ENCODE results near the gene CRYBG2.
"Not testable (repeated sequence)": the region's sequence is repeated elsewhere in the genome, so short reads cannot be mapped to it uniquely, and the experiment has no call there.

The CRYBG2 gene

GRCh38 chr1:26350343-26350700 is 3.6 kb downstream of the CRYBG2 start:
- no peak for DNase-seq

- DNase-seq: no peak
Observed at GRCh38 chr1:26349877-26350244, 4.1 kb downstream of the CRYBG2 start.

- no peak for DNase-seq
Observed at GRCh38 chr1:26349188-26349876, 4.6 kb downstream of the CRYBG2 start.

DNA sequence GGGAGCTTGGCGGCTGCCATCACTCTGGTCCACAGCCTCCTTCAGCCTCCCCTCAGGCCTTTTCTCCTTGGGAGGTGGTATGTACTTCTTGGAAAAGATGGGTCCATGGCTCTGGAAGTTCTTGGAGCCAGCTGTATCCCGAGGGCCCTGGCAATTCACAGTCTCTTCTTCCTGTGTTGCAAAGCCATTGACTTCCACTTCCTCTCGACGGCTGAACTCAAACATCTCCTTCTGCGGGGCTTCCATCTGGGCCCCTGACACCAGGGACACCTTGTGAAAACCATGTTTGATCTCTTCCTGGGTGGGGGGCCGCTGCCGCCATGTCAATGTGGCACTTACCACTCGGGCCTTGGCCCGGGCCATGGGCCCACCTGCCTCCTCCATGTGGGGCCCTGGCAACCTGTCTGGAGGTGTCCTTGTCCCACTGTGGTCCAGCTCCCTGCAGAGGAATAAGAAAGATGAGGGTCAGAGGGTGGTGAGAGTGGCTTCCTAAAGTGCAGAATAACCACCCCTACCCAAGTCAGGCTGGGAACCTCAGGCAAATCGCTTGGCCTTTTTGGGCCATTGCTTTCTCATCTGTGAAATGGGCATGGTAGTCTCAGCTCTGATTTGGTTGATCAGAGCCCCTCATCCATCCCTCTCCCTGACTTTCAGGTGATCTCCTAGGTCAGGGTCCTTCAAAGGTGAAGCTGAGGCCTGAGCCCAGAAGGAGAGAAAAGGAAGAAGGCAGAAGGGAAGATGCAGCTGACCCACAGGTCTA is 7.5 kb downstream of the CRYBG2 start:
- no peak for DNase-seq

- DNase-seq: no peak
Observed at GRCh38 chr1:26345718-26346117, 8.2 kb downstream of the CRYBG2 start.

DNA sequence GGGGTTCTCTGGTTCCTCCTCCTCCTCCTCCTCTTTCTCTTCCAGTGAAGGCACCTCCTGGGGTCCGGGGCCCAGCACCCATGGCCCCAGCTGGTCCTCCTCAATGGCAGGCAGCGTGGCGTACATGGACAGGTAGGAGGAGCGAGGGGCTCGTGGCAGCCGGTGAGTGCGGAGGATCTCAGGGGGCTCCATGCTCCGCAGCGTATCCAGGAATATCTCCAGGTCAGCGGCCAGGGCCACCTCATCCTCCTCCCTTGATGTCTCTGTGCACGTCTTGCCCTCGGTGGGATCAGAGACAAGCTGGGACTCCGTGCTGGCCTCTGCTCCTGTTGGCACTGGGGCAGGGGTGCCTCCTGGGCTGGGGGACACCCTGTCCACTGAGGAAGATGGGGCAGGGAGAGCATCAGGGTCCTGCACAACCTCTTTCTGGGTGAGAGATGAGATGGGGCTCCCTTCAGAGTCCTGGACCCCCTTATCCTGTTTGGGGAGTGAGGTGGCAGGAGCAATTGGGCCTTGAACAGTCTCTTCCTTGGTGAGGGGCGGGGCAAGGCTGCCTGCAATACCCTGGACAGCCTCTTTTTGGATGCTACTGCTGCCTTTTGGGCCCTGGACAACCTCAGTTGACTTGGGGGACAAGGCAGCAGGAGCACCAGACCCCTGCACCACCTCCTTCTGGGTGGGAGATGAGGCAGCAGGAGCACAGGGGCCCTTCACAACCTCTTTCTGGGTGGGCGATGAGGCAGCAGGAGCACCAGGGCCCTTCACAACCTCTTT is 9.6 kb downstream of the CRYBG2 start:
- DNase-seq: no peak

- DNase-seq: no peak
Observed at GRCh38 chr1:26340047-26340481, 13.9 kb downstream of the CRYBG2 start.

GRCh38 chr1:26338670-26339069 is 15.3 kb downstream of the CRYBG2 start:
- DNase-seq: no peak

- DNase-seq: no peak
Observed at GRCh38 chr1:26337625-26338024, 16.3 kb downstream of the CRYBG2 start.

GRCh38 chr1:26337206-26337535 is 16.8 kb downstream of the CRYBG2 start:
- no peak for DNase-seq

DNA sequence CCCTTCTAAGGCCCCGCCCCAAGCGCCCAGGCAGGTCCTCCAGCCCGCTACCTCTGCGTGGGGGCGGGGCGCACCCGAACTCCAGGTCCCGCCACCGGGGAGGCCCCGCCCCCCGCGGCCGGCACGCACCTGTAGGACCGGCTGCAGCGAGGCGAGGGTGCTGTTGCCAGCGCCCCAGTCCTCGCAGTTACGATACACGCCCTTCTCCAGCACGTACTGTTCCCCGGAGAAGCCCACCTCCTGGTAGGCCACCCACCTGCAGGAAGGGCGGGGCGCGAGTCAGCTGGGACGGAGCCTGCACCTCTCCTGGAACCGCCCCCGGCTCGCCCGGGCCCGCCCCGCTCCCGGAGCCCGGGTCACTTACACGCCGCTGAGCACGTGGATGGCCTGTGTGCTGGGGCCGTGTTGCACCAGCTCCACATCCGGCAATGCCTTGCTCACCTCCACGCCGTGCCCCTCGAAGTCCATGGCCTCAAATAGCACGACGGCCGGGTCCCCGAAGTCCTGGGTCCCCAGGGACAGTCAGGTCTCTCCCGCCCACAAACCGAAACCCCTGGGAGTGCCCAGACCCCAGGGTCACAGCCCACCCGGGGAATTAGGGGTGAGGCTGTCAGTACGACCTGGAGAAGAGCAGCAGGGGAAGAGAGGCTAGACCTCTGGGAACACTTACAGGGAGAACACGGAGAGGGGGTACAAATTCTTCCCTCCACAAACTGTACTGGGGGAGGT is 17.3 kb downstream of the CRYBG2 start:
- peak; percentile 63 for DNase-seq

DNA sequence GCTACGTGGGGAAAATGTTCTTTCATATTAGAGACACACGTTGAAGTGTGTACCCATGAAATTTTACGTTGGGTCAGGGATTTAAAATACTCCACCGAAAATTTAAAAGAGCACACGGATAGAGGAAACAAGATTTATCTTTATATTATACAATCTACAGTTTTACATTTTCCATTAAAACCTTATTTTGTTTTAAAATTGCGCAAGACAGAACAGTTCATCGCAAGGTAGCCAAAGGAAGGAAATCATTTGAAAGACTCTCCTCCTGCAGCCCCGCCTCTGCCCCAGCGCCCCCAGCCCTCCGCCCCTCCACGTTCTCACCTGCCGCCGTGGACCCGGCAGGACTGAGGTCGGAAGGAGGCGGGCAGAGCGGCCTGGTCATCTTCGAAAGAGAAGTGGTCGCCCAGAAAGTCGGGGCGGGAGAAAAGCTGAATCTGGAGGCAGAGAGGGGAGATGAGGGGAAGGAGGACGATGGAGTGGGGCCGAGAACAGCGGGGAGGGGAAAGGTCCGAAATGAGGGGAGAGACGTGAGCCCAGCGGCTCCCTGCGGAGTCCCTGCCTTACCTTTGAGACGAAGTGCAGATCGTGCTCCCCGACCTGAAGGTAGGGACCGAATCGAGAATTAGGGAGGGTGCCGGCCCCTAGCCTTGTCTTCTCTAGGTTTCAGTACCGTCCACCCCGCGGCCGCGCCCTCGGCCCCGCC is 18.0 kb downstream of the CRYBG2 start:
- peak; percentile 51 for DNase-seq

DNA sequence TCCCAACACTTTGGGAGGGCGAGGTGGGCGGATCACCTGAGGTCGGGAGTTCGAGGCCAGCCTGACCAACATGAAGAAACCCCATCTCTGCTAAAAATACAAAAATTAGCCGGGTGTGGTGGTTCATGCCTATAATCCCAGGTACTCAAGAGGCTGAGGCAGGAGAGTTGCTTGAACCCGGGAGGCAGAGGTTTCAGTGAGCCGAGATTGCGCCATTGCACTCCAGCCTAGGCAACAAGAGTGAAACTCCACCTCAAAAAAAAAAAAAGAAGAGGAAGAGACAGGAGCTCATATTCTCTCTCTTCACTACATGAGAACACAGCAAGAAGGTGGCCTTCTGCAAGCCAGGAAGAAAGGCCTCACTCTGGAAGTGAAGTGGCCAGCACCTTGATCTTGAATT is 20.6 kb downstream of the CRYBG2 start:
- not testable (repeated sequence) for DNase-seq

GRCh38 chr1:26330276-26330675 is 23.7 kb downstream of the CRYBG2 start:
- DNase-seq: no peak

- DNase-seq: not testable (repeated sequence)
Observed at GRCh38 chr1:26329380-26329779, 24.6 kb downstream of the CRYBG2 start.

DNA sequence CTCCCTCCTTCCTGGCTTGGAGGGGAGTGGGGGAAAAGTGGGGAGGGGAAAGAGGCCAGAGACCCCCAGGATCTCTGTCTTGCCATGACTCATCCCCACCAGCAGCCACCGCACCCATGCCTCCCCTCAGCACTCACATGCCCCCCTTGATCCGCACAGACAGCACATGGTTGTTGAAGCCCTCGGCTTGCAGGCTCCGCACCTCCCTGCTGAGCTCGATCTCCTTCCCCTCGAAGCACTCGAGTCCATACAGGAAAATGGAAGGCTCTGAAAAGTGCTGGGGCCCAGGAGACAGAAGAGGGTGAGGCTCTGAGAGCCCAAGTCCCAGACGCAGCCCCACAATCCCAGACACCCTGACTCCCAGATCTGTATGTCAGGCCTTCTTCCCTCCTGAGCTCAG is 25.3 kb downstream of the CRYBG2 start:
- no peak for DNase-seq

DNA sequence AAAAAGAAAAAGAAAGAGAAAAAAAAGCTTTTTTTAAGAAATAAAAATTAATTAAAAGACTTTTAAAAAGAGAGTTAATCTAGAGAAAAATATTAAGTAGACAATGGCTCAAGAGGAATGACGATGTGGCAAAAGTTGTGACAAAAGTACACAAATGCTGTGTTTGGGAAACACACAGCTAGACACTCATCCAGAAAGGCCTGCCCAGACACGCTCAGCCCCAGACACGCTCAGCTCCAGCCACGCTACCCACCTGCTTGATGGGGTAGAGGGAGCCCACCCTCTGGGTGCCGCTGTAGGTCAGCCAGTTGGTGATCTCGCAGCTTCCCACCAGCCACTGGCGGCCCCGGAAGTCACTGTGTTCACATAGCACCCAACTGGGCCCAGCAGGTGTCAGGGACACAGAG is 26.0 kb downstream of the CRYBG2 start:
- DNase-seq: no peak

- no peak for DNase-seq
Observed at GRCh38 chr1:26324550-26324949, 29.4 kb downstream of the CRYBG2 start.

DNA sequence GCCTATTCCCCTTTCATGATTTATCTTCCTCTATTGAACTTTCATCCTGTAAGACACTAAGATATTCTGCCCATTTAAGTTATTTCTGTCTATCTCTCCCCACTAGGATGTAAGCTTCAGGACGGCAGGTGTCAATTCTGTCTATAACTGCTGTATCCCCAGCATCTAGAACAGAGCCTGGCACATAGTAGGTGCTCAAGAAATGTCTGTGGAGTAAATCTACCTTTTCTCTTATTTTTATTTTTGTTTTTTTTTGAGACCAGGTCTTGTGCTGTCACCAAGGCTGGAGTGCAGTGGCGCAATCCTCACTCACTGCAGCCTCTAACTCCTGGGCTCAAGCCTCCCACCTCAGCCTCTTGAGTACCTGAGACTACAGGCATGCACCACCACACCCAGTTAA is 30.5 kb downstream of the CRYBG2 start:
- no peak for DNase-seq

- DNase-seq: no peak
Observed at GRCh38 chr1:26322042-26322331, 31.9 kb downstream of the CRYBG2 start.

- DNase-seq: peak; percentile 92
Observed at GRCh38 chr1:26321315-26322041, 32.5 kb downstream of the CRYBG2 start.

- DNase-seq: no peak
Observed at GRCh38 chr1:26320896-26321295, 33.0 kb downstream of the CRYBG2 start.
